ENCODE data around the gene GYPC.

The GYPC gene

DNA sequence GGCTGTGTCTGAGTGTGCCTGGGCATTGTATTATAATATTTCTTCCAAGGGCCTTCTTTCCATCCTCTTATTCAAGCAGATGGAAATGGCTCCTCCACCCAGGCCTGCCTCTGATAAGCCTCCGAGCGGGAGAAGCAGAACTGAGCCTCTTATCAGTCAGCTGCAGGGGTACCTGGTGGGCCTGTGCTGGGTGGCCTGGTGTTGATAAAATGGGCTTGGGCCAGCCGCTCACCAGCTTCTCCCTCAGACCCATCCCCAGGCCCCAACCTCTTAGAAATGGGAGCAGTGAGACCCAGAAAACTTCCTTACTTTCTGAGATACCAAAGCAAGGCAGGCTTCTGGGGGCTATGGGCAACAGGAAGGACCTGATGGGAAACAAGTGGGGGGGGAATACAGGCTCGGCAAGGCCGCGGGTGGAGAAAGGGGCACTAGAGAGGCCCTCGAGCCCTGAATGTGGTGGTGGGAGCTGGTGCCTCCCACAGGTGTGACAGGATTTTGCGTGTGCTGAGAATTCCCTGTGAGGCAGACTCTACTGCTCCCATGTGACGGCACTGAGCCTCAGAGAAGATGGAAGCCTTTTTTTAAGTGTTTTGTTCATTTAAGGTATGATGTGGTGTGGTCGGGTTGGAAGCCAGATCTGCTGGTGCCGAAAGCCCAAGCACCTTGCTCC is 18.3 kb downstream of the GYPC start:
- DNase-seq (ENCODE audit: extremely low read depth, insufficient read length), result no peak
- Histone ChIP-seq H3K4me3 (replicated peaks; ENCODE audit: low read depth, low read length) (no peak overlapping the region), H3K36me3 (ENCODE audit: control insufficient read depth, insufficient read depth, low read length) (peaks cover 4% of the 10 kb centered on the region), H3K27me3 (replicated peaks; ENCODE audit: control insufficient read depth, insufficient read depth, low read length) (no peaks in the 10 kb centered on the region)
- TF ChIP-seq, protein P1, sequence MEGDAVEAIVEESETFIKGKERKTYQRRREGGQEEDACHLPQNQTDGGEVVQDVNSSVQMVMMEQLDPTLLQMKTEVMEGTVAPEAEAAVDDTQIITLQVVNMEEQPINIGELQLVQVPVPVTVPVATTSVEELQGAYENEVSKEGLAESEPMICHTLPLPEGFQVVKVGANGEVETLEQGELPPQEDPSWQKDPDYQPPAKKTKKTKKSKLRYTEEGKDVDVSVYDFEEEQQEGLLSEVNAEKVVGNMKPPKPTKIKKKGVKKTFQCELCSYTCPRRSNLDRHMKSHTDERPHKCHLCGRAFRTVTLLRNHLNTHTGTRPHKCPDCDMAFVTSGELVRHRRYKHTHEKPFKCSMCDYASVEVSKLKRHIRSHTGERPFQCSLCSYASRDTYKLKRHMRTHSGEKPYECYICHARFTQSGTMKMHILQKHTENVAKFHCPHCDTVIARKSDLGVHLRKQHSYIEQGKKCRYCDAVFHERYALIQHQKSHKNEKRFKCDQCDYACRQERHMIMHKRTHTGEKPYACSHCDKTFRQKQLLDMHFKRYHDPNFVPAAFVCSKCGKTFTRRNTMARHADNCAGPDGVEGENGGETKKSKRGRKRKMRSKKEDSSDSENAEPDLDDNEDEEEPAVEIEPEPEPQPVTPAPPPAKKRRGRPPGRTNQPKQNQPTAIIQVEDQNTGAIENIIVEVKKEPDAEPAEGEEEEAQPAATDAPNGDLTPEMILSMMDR (IDR thresholded peaks at IDR 0.05; ENCODE audit: insufficient read depth, low read length, poor library complexity, severe bottlenecking), result no peak

DNA sequence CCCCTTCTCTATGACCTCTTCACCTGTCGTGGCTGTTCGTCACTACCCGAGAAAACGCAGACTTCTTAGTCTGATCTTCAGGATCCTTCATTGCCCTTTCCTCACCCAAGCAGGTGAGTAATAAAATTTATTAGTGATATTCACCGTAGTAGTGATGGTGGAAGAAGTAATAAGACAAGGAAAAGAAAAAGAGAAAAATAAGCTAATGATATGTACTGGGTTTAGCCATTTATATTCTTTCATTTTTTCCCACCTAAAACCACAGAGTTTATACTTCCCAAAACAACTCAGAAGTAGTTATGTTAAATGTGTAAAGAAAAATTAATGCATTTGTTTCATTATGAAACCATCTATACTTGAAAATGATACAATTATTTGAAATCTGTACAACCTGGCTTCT is 19.7 kb downstream of the GYPC start:
- Histone ChIP-seq H3K36me3 (ENCODE audit: control insufficient read depth, insufficient read depth, low read length) (peaks cover 3% of the 10 kb centered on the region), H3K27me3 (replicated peaks; ENCODE audit: control insufficient read depth, insufficient read depth, low read length) (no peaks in the 10 kb centered on the region), H3K4me3 (replicated peaks; ENCODE audit: low read depth, low read length) (no peak overlapping the region)
- TF ChIP-seq, protein P1 (IDR thresholded peaks at IDR 0.05; ENCODE audit: insufficient read depth, low read length, poor library complexity, severe bottlenecking), result no peak
- DNase-seq (ENCODE audit: extremely low read depth, insufficient read length), result no peak

DNA sequence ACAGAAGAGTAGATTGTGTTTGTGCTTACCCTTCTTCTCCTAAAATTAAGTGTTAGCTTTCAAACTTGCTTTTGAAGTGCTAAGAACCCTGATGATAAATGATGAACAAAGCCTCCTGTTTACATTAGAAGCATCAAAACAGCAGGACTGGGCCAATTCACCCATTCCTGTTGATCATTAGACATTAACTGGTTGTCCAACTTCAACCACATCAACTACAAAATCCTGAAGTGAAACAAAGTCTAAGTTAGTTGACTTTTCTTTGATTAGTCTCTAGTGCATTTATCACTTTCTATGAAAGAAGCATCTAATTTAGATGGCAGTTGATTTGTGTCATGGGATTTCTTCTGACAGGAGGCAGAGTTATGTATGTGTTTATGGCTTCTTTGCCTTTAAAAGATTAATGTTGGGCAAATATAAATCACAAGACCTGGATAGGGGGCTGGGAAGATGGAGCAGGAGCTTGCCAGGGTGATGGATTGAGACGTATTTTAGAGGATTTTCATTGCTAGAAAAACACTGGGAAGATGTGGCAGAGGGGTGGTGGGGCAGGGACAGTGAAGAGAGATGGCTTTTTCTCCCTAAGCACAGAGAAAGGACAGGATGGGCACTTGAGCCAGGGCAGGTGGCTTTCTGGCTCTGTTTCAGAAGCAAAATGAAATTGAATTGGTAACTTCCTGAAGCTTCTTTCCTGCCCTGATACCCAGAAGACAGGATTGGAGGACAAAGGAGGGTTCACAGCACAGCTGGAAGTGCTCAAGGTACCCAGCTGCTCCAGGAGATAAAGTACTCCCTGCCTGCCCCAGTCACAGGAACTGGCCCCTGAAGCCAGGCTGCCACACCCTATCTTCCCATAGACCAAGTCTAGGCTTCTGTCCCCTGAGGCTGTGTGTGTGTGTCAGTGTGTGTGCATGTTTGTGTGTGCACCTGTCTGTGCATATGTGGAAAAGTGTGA is 20.5 kb downstream of the GYPC start:
- Histone ChIP-seq H3K4me3 (replicated peaks; ENCODE audit: low read depth, low read length) (no peak overlapping the region), H3K27me3 (replicated peaks; ENCODE audit: control insufficient read depth, insufficient read depth, low read length) (no peaks in the 10 kb centered on the region), H3K36me3 (ENCODE audit: control insufficient read depth, insufficient read depth, low read length) (peaks cover 1% of the 10 kb centered on the region)
- TF ChIP-seq, protein P1 (IDR thresholded peaks at IDR 0.05; ENCODE audit: insufficient read depth, low read length, poor library complexity, severe bottlenecking), result no peak
- no peak for DNase-seq (ENCODE audit: extremely low read depth, insufficient read length)

DNA sequence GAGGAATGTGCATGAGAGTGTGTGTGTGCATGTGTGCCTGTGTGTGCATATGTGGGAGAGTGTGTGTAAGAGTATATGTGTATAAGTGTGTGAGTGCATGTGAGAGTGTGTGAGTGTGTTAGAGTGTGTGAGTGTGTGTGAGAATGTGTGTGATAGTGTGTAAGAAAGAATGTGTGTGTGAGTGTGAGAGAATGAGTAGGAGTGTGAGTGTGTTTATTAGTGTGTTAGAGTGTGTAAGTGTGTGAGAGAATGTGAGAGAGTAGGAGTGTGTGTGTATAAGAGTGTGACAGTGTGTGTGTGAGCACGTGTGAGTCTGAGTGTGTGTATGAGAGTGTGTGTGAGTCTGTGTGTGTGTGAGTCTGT is 21.2 kb downstream of the GYPC start:
- Histone ChIP-seq H3K4me3 (replicated peaks; ENCODE audit: low read depth, low read length) (no peak overlapping the region), H3K36me3 (ENCODE audit: control insufficient read depth, insufficient read depth, low read length) (peaks cover 4% of the 10 kb centered on the region), H3K27me3 (replicated peaks; ENCODE audit: control insufficient read depth, insufficient read depth, low read length) (no peaks in the 10 kb centered on the region)
- TF ChIP-seq, protein P1 (IDR thresholded peaks at IDR 0.05; ENCODE audit: insufficient read depth, low read length, poor library complexity, severe bottlenecking), result no peak
- no peak for DNase-seq (ENCODE audit: extremely low read depth, insufficient read length)

DNA sequence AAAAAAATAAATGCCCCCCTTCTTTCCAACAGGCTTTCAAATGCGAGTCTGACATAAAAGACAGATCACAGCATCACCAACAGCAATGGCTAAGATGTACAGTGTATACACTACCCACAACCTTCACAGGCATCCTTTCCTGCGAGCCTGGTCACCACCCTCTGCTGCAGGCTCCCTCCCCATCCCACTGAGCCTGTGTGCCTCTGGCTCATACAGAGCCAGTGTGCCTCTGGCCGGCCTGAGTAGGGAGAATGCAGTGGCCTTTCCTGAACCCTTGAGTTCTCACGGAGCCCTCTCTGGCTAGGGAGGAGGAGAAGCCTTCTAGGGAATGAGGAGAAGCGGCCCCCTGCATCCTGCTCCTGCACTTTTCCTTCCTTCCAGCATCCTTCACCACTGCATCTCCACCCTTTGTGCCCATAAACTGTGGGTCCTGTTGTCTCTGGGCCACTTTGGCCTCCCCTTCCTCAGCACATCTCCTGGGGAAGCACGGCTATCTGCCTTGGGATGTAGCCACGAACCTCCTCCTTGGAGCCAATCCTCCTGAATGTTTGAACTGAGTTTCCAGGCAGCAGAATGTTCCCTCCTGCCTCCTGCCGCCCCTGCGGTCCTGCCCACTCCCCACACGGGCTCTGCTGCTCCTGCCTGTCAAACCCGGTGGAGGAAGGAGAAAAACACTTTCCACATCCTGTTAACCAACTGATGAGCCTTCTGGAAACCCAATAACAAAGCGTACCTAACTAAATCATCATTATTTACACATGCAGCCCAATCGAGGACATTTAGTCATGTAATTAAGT is 22.5 kb downstream of the GYPC start:
- TF ChIP-seq, protein P1 (IDR thresholded peaks at IDR 0.05; ENCODE audit: insufficient read depth, low read length, poor library complexity, severe bottlenecking), result no peak
- Histone ChIP-seq H3K27me3 (replicated peaks; ENCODE audit: control insufficient read depth, insufficient read depth, low read length) (no peaks in the 10 kb centered on the region), H3K4me3 (replicated peaks; ENCODE audit: low read depth, low read length) (no peak overlapping the region), H3K36me3 (ENCODE audit: control insufficient read depth, insufficient read depth, low read length) (peaks cover 7% of the 10 kb centered on the region)
- no peak for DNase-seq (ENCODE audit: extremely low read depth, insufficient read length)

Measured in GM06990 (cell line).